ENCODE results near the gene SOCS7. TPM values are rescaled to one million over a fixed set of nuclear protein-coding genes. Genes with fewer than 3 reads are reported as not detected.

The SOCS7 gene
- total RNA-seq, 1 experiment from 2014 or later, result 7.4 TPM

DNA sequence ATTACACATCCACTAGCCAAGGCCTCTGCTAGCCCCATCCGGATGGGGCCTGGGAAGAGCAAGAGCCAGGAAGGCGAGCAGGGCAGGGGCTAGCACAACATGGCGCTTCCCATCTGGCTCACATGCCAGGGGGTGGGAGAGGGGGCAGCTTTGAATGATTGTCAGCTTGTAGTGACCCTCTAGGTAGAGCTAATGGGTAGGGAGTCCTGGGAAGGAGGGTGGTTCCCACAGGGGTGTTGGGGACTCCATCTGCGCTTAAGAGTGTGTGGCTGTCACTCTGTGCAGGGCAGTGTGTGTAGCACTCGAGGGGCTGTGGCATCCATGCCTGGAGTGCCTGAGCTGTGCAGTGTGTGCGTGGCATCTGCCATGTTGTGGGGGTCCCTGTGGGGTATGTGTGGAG, 101.1 kb downstream of the SOCS7 start:
- Histone ChIP-seq H4K20me1 (ENCODE audit: low read length) (no peaks in the 10 kb centered on the region), H3K36me3 (ENCODE audit: low read depth, low read length) (no peaks in the 10 kb centered on the region), H3K4me2 (ENCODE audit: low read length) (no peak overlapping the region), H3K4me1 (ENCODE audit: insufficient read depth, low read length) (peaks cover 14% of the 10 kb centered on the region), H3K4me3 (ENCODE audit: low read length) (no peak overlapping the region), H3K27me3 (ENCODE audit: low read length) (no peaks in the 10 kb centered on the region), H3K27ac (ENCODE audit: low read length) (no peak overlapping the region), H3K9me2 (replicated peaks; ENCODE audit: low read length) (no peaks in the 10 kb centered on the region), H3F3A (ENCODE audit: low read length, unreplicated experiment) (no peaks in the 10 kb centered on the region), H2AFZ (ENCODE audit: low read length) (no peak overlapping the region), H3K9ac (ENCODE audit: low read length) (no peak overlapping the region), H3K9me3 (ENCODE audit: low read length) (no peaks in the 10 kb centered on the region), H3K79me2 (ENCODE audit: low read length) (no peaks in the 10 kb centered on the region)
- TF ChIP-seq EZH2phosphoT487 (IDR thresholded peaks at IDR 0.05; ENCODE audit: borderline replicate concordance, low read length) (no peak), EZH2 (IDR thresholded peaks at IDR 0.05; ENCODE audit: low read length, unreplicated experiment) (no peak)
- TF ChIP-seq, protein P1, sequence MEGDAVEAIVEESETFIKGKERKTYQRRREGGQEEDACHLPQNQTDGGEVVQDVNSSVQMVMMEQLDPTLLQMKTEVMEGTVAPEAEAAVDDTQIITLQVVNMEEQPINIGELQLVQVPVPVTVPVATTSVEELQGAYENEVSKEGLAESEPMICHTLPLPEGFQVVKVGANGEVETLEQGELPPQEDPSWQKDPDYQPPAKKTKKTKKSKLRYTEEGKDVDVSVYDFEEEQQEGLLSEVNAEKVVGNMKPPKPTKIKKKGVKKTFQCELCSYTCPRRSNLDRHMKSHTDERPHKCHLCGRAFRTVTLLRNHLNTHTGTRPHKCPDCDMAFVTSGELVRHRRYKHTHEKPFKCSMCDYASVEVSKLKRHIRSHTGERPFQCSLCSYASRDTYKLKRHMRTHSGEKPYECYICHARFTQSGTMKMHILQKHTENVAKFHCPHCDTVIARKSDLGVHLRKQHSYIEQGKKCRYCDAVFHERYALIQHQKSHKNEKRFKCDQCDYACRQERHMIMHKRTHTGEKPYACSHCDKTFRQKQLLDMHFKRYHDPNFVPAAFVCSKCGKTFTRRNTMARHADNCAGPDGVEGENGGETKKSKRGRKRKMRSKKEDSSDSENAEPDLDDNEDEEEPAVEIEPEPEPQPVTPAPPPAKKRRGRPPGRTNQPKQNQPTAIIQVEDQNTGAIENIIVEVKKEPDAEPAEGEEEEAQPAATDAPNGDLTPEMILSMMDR (conservative IDR thresholded peaks at IDR 0.05; ENCODE audit: low read depth, low read length), result no peak
- ChIA-PET CTCF (no interaction called here), POLR2A (ENCODE audit: unreplicated experiment) (no interaction called here)
- no TSS peak for BruUV-seq (replicated peaks)
- DNase-seq, result no peak
- no peak for ATAC-seq
- intact Hi-C loops (cut with micrococcal nuclease), result no loop called here

DNA sequence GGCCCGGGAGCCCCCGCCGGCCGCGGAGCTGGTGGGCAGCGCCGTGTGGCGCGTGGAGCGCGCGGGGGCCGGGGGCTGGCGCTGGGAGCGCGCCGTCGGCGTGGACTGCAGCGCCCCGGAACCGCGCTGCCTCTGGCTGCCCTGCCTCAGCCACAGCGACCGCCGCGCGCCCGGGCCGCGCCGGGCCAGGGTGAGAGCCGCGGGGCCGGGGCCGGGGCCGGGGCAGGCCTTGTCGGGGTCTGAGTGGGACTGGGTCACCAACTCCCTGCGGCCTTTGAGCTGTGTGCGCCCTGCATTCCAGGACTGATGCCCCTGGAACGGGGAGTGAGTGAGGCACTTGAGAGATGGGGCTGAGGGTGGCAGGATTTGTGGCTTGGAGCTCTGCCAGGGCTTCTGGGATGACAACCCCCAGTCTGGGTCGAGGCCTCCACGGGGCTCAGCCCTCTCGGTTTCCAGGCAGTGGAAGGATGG, 102.3 kb downstream of the SOCS7 start:
- H3F3A ChIP-seq (ENCODE audit: low read length, unreplicated experiment), result no peaks in the 10 kb centered on the region
- H3K9ac ChIP-seq (ENCODE audit: low read length), result no peak overlapping the region
- no TSS peak for BruUV-seq (replicated peaks)
- H3K79me2 ChIP-seq (ENCODE audit: low read length), result no peaks in the 10 kb centered on the region
- ChIA-PET POLR2A (ENCODE audit: unreplicated experiment) (no interaction called here), CTCF (no interaction called here)
- intact Hi-C loops (cut with micrococcal nuclease), result no loop called here
- peak overlapping the region; percentile 76 for H3K27ac ChIP-seq (ENCODE audit: low read length)
- no peaks in the 10 kb centered on the region for H3K9me2 ChIP-seq (replicated peaks; ENCODE audit: low read length)
- peak; percentile 19 for ATAC-seq
- TF ChIP-seq, protein P1 (conservative IDR thresholded peaks at IDR 0.05; ENCODE audit: low read depth, low read length), result no peak
- TF ChIP-seq EZH2 (IDR thresholded peaks at IDR 0.05; ENCODE audit: low read length, unreplicated experiment) (no peak), EZH2phosphoT487 (IDR thresholded peaks at IDR 0.05; ENCODE audit: borderline replicate concordance, low read length) (no peak)
- H3K4me1 ChIP-seq (ENCODE audit: insufficient read depth, low read length), result peaks cover 14% of the 10 kb centered on the region
- H3K27me3 ChIP-seq (ENCODE audit: low read length), result no peaks in the 10 kb centered on the region
- peak overlapping the region; percentile 68; the same call in 1 of the 2 replicates for H2AFZ ChIP-seq (ENCODE audit: low read length)
- peak overlapping the region; percentile 47; the same call in 1 of the 2 replicates for H3K4me3 ChIP-seq (ENCODE audit: low read length)
- peak overlapping the region; percentile 80 for H3K4me2 ChIP-seq (ENCODE audit: low read length)
- DNase-seq, result peak; percentile 44
- no peaks in the 10 kb centered on the region for H4K20me1 ChIP-seq (ENCODE audit: low read length)
- H3K36me3 ChIP-seq (ENCODE audit: low read depth, low read length), result no peaks in the 10 kb centered on the region
- H3K9me3 ChIP-seq (ENCODE audit: low read length), result no peaks in the 10 kb centered on the region

DNA sequence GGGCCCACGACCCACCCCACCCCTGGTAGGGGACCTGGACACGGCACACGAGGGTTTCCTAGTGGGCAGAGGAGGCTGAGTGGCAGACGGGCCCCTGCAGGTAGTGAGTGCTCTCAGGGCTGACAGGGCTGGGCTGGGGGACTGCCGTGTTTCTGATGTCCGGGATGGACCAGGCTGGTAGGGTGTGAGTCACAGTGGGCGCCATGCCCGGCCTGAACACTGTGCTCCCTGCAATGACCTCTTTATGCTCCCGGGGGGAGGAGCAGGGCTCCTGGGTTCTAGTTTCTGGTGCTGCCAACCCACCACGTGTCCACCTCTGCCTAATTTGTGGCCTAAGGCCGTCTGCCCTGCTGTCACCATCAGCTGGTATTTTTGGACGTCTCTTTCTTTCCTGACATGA, 102.9 kb downstream of the SOCS7 start:
- H3K4me1 ChIP-seq (ENCODE audit: insufficient read depth, low read length), result peaks cover 14% of the 10 kb centered on the region
- intact Hi-C loops (cut with micrococcal nuclease), result no loop called here
- H3K79me2 ChIP-seq (ENCODE audit: low read length), result no peaks in the 10 kb centered on the region
- H3K27me3 ChIP-seq (ENCODE audit: low read length), result no peaks in the 10 kb centered on the region
- H3K4me2 ChIP-seq (ENCODE audit: low read length), result peak overlapping the region; percentile 80
- BruUV-seq (replicated peaks), result no TSS peak
- peak; percentile 79 for DNase-seq
- no peaks in the 10 kb centered on the region for H3K9me3 ChIP-seq (ENCODE audit: low read length)
- peak overlapping the region; percentile 76 for H3K27ac ChIP-seq (ENCODE audit: low read length)
- H3K9me2 ChIP-seq (replicated peaks; ENCODE audit: low read length), result no peaks in the 10 kb centered on the region
- H3K4me3 ChIP-seq (ENCODE audit: low read length), result peak overlapping the region; percentile 47; the same call in 1 of the 2 replicates
- H4K20me1 ChIP-seq (ENCODE audit: low read length), result no peaks in the 10 kb centered on the region
- POLR2A ChIA-PET (ENCODE audit: unreplicated experiment), result no interaction called here
- peak; percentile 84 for ATAC-seq
- TF ChIP-seq, protein P1 (conservative IDR thresholded peaks at IDR 0.05; ENCODE audit: low read depth, low read length), result no peak
- TF ChIP-seq EZH2phosphoT487 (IDR thresholded peaks at IDR 0.05; ENCODE audit: borderline replicate concordance, low read length), result no peak
- TF ChIP-seq EZH2 (IDR thresholded peaks at IDR 0.05; ENCODE audit: low read length, unreplicated experiment), result no peak
- no peak overlapping the region for H3K9ac ChIP-seq (ENCODE audit: low read length)
- CTCF ChIA-PET, result no interaction called here
- no peaks in the 10 kb centered on the region for H3F3A ChIP-seq (ENCODE audit: low read length, unreplicated experiment)
- H3K36me3 ChIP-seq (ENCODE audit: low read depth, low read length), result no peaks in the 10 kb centered on the region
- peak overlapping the region; percentile 68; the same call in 1 of the 2 replicates for H2AFZ ChIP-seq (ENCODE audit: low read length)

All from PC-3 (cell line).